Measurements from ENCODE around the gene FASLG.

DNA sequence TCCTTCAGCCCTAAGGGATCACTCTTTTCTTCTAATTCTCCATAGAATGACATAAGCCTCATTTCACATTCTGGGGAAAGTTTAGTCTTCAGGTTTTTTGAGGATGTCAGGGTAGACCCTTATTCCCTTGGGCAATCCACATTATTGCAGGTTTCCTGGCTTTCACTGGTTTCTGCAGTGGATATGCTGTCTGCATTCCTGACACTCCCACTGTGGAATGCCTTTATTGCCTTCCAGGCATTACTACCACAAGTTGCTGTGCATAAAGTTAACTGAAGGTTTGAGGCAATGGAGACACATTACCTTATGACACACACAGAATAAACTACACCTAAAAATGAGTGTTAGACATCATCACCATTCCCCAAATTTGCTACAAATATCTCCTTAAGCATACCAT, 12.7 kb downstream of the FASLG start:
- TF ChIP-seq EZH2 (IDR thresholded peaks at IDR 0.05; ENCODE audit: borderline replicate concordance, low read depth, low read length, poor library complexity, severe bottlenecking) (no peak), CTCF (conservative IDR thresholded peaks at IDR 0.05; ENCODE audit: low read depth, low read length) (no peak)
